Nephron progenitor cell (in vitro differentiated cells): ENCODE measurements around the gene GINS1.
"Not testable (repeated sequence)": the region's sequence is repeated elsewhere in the genome, so short reads cannot be mapped to it uniquely, and the experiment has no call there.

Experiments
- DNase-seq: peaks from one replicate; pipeline ENCODE4 v3.0.0; 2021
- H3K27ac Mint-ChIP-seq: 2 replicates; pipeline ENCODE4 v1.8.0; 2021; ENCODE audit warnings: mild to moderate bottlenecking, moderate library complexity, mixed read lengths
- H3K27me3 Mint-ChIP-seq: 2 replicates; pipeline ENCODE4 v1.8.0; 2021; ENCODE audit warnings: mild to moderate bottlenecking, low read depth, mixed read lengths; ENCODE audit not compliant: poor library complexity
- H3K36me3 Mint-ChIP-seq: 2 replicates; pipeline ENCODE4 v1.8.0; 2021; ENCODE audit warnings: low read depth, mixed read lengths
- H3K4me1 Mint-ChIP-seq: 2 replicates; pipeline ENCODE4 v1.8.0; 2021; ENCODE audit warnings: mixed read lengths
- H3K4me3 Mint-ChIP-seq: 2 replicates; pipeline ENCODE4 v1.8.0; 2021; ENCODE audit warnings: mild to moderate bottlenecking, moderate library complexity, mixed read lengths
- H3K9me3 Mint-ChIP-seq: 2 replicates; pipeline ENCODE4 v1.8.0; 2021; ENCODE audit warnings: mild to moderate bottlenecking, moderate library complexity, mixed read lengths
- CTCF ChIP-seq: fragments of 200-600 bp; sonication (generic); IDR thresholded peaks from 2 replicates; pipeline ENCODE4 v1.5.0; 2021; ENCODE audit warnings: antibody characterized with exemption

The GINS1 gene

GRCh38 chr20:25394996-25395395 lies 12.5 kb upstream of the GINS1 start:
- Mint-ChIP-seq H3K27me3 (peaks cover 4% of the 10 kb centered on the region), H3K4me1 (peaks cover 65% of the 10 kb centered on the region), H3K4me3 (no peak overlapping the region), H3K9me3 (peaks cover 14% of the 10 kb centered on the region), H3K27ac (no peak overlapping the region), H3K36me3 (peaks cover 7% of the 10 kb centered on the region)
- no peak for DNase-seq
- no peak for TF ChIP-seq CTCF

- Mint-ChIP-seq H3K4me3 (peak overlapping the region; percentile 30), H3K9me3 (peaks cover 32% of the 10 kb centered on the region), H3K4me1 (peaks cover 69% of the 10 kb centered on the region), H3K36me3 (peaks cover 7% of the 10 kb centered on the region), H3K27me3 (peaks cover 4% of the 10 kb centered on the region), H3K27ac (peak overlapping the region; percentile 99)
- no peak for DNase-seq
- no peak for TF ChIP-seq CTCF
Observed at GRCh38 chr20:25397096-25397495, 10.4 kb upstream of the GINS1 start.

- H3K27ac Mint-ChIP-seq, result peak overlapping the region; percentile 65
- H3K9me3 Mint-ChIP-seq, result peaks cover 38% of the 10 kb centered on the region
Observed at GRCh38 chr20:25397821-25398220, 9.7 kb upstream of the GINS1 start.

GRCh38 chr20:25398376-25399036 lies 9.0 kb upstream of the GINS1 start:
- no peak for TF ChIP-seq CTCF
- Mint-ChIP-seq H3K36me3 (peaks cover 17% of the 10 kb centered on the region), H3K4me1 (peaks cover 68% of the 10 kb centered on the region), H3K27ac (peak overlapping the region; percentile 65), H3K9me3 (peaks cover 44% of the 10 kb centered on the region), H3K27me3 (peaks cover 7% of the 10 kb centered on the region), H3K4me3 (no peak overlapping the region)
- DNase-seq, result peak; percentile 20

More at GRCh38 chr20:25397821-25398220, 9.7 kb upstream of the GINS1 start:
- Mint-ChIP-seq H3K4me1 (peaks cover 69% of the 10 kb centered on the region), H3K4me3 (peak overlapping the region; percentile 13), H3K36me3 (peaks cover 13% of the 10 kb centered on the region), H3K27me3 (peaks cover 7% of the 10 kb centered on the region)
- no peak for TF ChIP-seq CTCF
- no peak for DNase-seq

- Mint-ChIP-seq H3K27me3 (peaks cover 7% of the 10 kb centered on the region), H3K4me3 (no peak overlapping the region), H3K36me3 (peaks cover 12% of the 10 kb centered on the region), H3K4me1 (peaks cover 62% of the 10 kb centered on the region), H3K27ac (peak overlapping the region; percentile 65), H3K9me3 (peaks cover 44% of the 10 kb centered on the region)
- DNase-seq, result no peak
- peak; percentile 13 for TF ChIP-seq CTCF
Observed at GRCh38 chr20:25399037-25399430, 8.4 kb upstream of the GINS1 start.

GRCh38 chr20:25400291-25400732 lies 7.2 kb upstream of the GINS1 start:
- H3K27me3 Mint-ChIP-seq, H3K4me3 Mint-ChIP-seq, H3K27ac Mint-ChIP-seq, DNase-seq: not testable (repeated sequence)
- Mint-ChIP-seq H3K36me3 (peaks cover 12% of the 10 kb centered on the region), H3K9me3 (peaks cover 54% of the 10 kb centered on the region), H3K4me1 (peaks cover 50% of the 10 kb centered on the region)
